ENCODE measurements around the gene MGAT5.

The MGAT5 gene

DNA sequence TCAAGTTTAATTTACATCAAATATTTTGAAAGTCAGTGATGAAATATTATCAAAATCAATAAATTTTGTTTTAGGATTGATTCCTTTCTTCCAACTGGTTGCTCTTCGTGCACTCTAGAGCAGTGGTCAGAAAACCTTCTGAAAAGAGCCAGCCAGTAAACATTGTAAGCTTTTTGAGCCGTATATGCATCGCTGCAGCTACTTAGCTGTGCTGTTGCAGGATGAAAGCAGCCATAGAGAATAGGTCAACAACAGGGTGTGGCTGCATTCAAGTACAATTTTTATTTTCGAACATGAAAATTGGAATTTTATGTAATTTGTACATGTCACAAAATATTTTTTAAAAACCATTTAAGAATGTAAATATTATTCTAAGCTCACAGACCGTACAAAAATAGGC is 94.9 kb downstream of the MGAT5 start:
- no peaks in the 10 kb centered on the region for H3K79me2 ChIP-seq (ENCODE audit: insufficient read depth, low read length)
- no peaks in the 10 kb centered on the region for H3K27me3 ChIP-seq (ENCODE audit: insufficient read depth, low read length)
- no peak overlapping the region for H3K4me2 ChIP-seq (ENCODE audit: low read length)
- H3K4me1 ChIP-seq (ENCODE audit: insufficient read depth, low read length, severe bottlenecking), result no peaks in the 10 kb centered on the region
- TF ChIP-seq, protein P1, sequence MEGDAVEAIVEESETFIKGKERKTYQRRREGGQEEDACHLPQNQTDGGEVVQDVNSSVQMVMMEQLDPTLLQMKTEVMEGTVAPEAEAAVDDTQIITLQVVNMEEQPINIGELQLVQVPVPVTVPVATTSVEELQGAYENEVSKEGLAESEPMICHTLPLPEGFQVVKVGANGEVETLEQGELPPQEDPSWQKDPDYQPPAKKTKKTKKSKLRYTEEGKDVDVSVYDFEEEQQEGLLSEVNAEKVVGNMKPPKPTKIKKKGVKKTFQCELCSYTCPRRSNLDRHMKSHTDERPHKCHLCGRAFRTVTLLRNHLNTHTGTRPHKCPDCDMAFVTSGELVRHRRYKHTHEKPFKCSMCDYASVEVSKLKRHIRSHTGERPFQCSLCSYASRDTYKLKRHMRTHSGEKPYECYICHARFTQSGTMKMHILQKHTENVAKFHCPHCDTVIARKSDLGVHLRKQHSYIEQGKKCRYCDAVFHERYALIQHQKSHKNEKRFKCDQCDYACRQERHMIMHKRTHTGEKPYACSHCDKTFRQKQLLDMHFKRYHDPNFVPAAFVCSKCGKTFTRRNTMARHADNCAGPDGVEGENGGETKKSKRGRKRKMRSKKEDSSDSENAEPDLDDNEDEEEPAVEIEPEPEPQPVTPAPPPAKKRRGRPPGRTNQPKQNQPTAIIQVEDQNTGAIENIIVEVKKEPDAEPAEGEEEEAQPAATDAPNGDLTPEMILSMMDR (IDR thresholded peaks at IDR 0.05; ENCODE audit: low read length), result no peak
- TF ChIP-seq EZH2 (IDR thresholded peaks at IDR 0.05; ENCODE audit: borderline replicate concordance, low read length), result no peak
- no peak overlapping the region for H3K4me3 ChIP-seq (ENCODE audit: low read depth, low read length, poor library complexity, severe bottlenecking)
- no peaks in the 10 kb centered on the region for H3F3A ChIP-seq (ENCODE audit: insufficient read depth, low read length)
- no peak overlapping the region for H3K27ac ChIP-seq (ENCODE audit: low read depth, low read length, poor library complexity, severe bottlenecking)
- no peaks in the 10 kb centered on the region for H4K20me1 ChIP-seq (ENCODE audit: insufficient read depth, low read length)
- H3K9me2 ChIP-seq (ENCODE audit: low read depth, low read length), result no peaks in the 10 kb centered on the region
- H3K36me3 ChIP-seq (ENCODE audit: insufficient read depth, low read length), result peaks cover 92% of the 10 kb centered on the region
- no peaks in the 10 kb centered on the region for H3K9me3 ChIP-seq (ENCODE audit: low read length)
- H2AFZ ChIP-seq (ENCODE audit: low read length), result no peak overlapping the region
- H3K9ac ChIP-seq (ENCODE audit: low read length), result no peak overlapping the region

DNA sequence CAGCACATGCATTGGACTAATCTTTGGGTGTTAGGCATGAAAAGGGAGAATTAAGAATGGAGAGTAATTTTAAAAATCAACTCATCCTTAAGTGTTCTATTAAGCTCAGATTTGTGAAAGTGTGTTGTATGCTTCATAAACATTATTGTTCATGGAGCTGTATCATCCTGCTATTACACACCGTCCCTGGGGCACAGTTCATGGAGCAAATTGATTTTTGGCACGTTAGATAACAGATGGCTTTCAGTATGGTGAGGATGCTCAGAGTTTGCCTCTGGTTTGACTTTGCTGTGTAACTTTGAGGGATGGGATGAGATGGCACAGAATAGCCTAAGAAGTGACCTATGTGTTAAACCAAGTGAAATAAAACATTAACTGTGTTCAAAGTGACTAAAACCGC is 97.1 kb downstream of the MGAT5 start:
- Histone ChIP-seq H3K79me2 (ENCODE audit: insufficient read depth, low read length) (no peaks in the 10 kb centered on the region), H3K27ac (ENCODE audit: low read depth, low read length, poor library complexity, severe bottlenecking) (no peak overlapping the region), H2AFZ (ENCODE audit: low read length) (no peak overlapping the region), H3K9me2 (ENCODE audit: low read depth, low read length) (no peaks in the 10 kb centered on the region), H3K4me3 (ENCODE audit: low read depth, low read length, poor library complexity, severe bottlenecking) (no peak overlapping the region), H3K4me2 (ENCODE audit: low read length) (no peak overlapping the region), H3K36me3 (ENCODE audit: insufficient read depth, low read length) (peaks cover 89% of the 10 kb centered on the region), H3K9ac (ENCODE audit: low read length) (no peak overlapping the region), H3K4me1 (ENCODE audit: insufficient read depth, low read length, severe bottlenecking) (no peaks in the 10 kb centered on the region), H3K27me3 (ENCODE audit: insufficient read depth, low read length) (no peaks in the 10 kb centered on the region), H3F3A (ENCODE audit: insufficient read depth, low read length) (no peaks in the 10 kb centered on the region), H4K20me1 (ENCODE audit: insufficient read depth, low read length) (no peaks in the 10 kb centered on the region), H3K9me3 (ENCODE audit: low read length) (no peaks in the 10 kb centered on the region)
- TF ChIP-seq, protein P1 (IDR thresholded peaks at IDR 0.05; ENCODE audit: low read length), result no peak
- no peak for TF ChIP-seq EZH2 (IDR thresholded peaks at IDR 0.05; ENCODE audit: borderline replicate concordance, low read length)

DNA sequence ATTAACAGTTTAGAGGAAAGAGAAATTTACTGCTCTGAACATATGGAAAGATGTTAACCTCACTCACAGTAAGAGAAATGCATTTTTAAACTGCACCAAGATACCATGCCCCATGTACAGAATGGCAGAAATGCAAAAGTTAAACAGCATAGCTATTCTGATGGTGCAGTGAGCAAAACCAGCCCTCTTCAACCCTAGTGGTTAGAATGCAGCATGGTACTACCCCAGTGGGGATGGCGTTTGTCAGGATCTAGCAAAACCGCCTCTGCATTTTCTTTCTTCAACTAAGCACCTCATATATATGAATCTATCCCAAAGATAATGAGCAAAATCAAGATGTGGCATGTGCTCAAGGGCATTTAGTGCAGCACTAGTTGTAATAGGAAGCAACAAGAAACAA is 98.0 kb downstream of the MGAT5 start:
- TF ChIP-seq EZH2 (IDR thresholded peaks at IDR 0.05; ENCODE audit: borderline replicate concordance, low read length), result no peak
- TF ChIP-seq, protein P1 (IDR thresholded peaks at IDR 0.05; ENCODE audit: low read length), result no peak
- no peaks in the 10 kb centered on the region for H3K27me3 ChIP-seq (ENCODE audit: insufficient read depth, low read length)
- no peak overlapping the region for H3K4me2 ChIP-seq (ENCODE audit: low read length)
- H4K20me1 ChIP-seq (ENCODE audit: insufficient read depth, low read length), result no peaks in the 10 kb centered on the region
- no peak overlapping the region for H3K9ac ChIP-seq (ENCODE audit: low read length)
- H3K27ac ChIP-seq (ENCODE audit: low read depth, low read length, poor library complexity, severe bottlenecking), result no peak overlapping the region
- no peaks in the 10 kb centered on the region for H3K4me1 ChIP-seq (ENCODE audit: insufficient read depth, low read length, severe bottlenecking)
- H3K9me2 ChIP-seq (ENCODE audit: low read depth, low read length), result no peaks in the 10 kb centered on the region
- no peaks in the 10 kb centered on the region for H3F3A ChIP-seq (ENCODE audit: insufficient read depth, low read length)
- no peaks in the 10 kb centered on the region for H3K79me2 ChIP-seq (ENCODE audit: insufficient read depth, low read length)
- peaks cover 89% of the 10 kb centered on the region for H3K36me3 ChIP-seq (ENCODE audit: insufficient read depth, low read length)
- H2AFZ ChIP-seq (ENCODE audit: low read length), result no peak overlapping the region
- H3K4me3 ChIP-seq (ENCODE audit: low read depth, low read length, poor library complexity, severe bottlenecking), result no peak overlapping the region
- no peaks in the 10 kb centered on the region for H3K9me3 ChIP-seq (ENCODE audit: low read length)
